HFFc6 (cell line): ENCODE measurements around the gene PDE4D. TPM values are rescaled to one million over a fixed set of nuclear protein-coding genes. Genes with fewer than 3 reads are reported as not detected.

Source experiments
- DNase-seq: peaks from one replicate; pipeline ENCODE4 v3.0.0-alpha.2; 2018
- H3K27ac Mint-ChIP-seq: 2 replicates; pipeline ENCODE4 v1.8.0; 2020; ENCODE audit warnings: mild to moderate bottlenecking, mixed read lengths
- H3K27me3 Mint-ChIP-seq: 2 replicates; pipeline ENCODE4 v1.8.0; 2021; ENCODE audit warnings: mild to moderate bottlenecking, moderate library complexity, mixed read lengths; ENCODE audit not compliant: insufficient read depth
- H3K36me3 Mint-ChIP-seq: 2 replicates; pipeline ENCODE4 v1.8.0; 2021; ENCODE audit warnings: low read depth, mixed read lengths
- H3K4me1 Mint-ChIP-seq: 2 replicates; pipeline ENCODE4 v1.8.0; 2020; ENCODE audit warnings: low read depth, mixed read lengths
- H3K4me3 Mint-ChIP-seq: 2 replicates; pipeline ENCODE4 v1.8.0; 2020; ENCODE audit warnings: mild to moderate bottlenecking, moderate library complexity, mixed read lengths
- H3K9me3 Mint-ChIP-seq: 2 replicates; pipeline ENCODE4 v1.8.0; 2020; ENCODE audit warnings: mild to moderate bottlenecking, mixed read lengths
- total RNA-seq, 6 experiments: library from RNA; stranded (reverse); fragmentation: NEBNext Ultra II Directional; extraction: Animal tissue kit (Norgen Biotek cat#: 25700); gene quantifications; 2 replicates in 1 of 6; 3 replicates in 5 of 6; pipeline ENCODE4 v1.2.3, GENCODE V29; 2021
- TF ChIP-seq, protein P1 (sequence below): fragments of 200-600 bp; sonication (generic); IDR thresholded peaks from 2 replicates; pipeline ENCODE4 v1.5.0; 2021; ENCODE audit warnings: antibody characterized with exemption, mild to moderate bottlenecking

PDE4D gene
- total RNA-seq, 6 experiments from 2014 or later: 1.8 to 7.3 (median 6.2) TPM

DNA sequence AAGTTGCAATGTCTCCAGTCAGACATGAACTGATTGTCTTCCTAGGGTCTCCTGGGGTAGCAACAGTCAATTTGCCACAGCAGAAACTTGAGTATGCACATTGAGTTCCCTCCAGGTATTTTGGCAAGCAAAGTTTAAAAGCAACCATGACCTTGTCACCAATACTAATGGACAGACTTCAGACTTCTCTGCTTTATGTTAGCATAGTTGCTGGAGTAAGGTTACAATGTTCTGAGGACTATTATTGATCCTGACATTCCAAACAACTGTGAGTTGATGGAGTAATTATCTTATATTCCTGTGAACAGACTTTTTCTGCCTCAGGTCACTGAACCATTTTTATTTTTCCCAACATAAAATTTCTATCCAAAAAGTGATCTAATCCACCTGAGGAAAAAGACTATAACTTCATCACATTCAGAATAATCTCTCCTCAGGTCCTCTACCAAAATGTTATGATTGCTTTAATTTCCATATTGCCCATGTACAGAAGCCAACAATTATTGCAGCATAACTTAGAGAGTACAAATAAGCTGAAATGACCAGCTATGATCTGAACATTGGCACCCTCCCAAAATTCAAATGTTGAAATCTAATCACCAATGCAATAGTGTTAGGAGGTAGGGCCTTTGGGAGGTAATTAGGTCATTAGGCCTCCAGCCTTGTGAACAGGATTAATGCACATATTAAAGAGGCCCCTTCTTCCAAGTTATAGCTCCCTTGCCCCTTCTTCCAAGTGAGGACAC is 228.3 kb downstream of the PDE4D start:
- Mint-ChIP-seq H3K9me3 (no peaks in the 10 kb centered on the region), H3K27ac (no peak overlapping the region), H3K27me3 (no peaks in the 10 kb centered on the region; the same call in 1 of the 2 replicates), H3K36me3 (no peaks in the 10 kb centered on the region), H3K4me3 (no peak overlapping the region), H3K4me1 (no peaks in the 10 kb centered on the region)
- TF ChIP-seq, protein P1, sequence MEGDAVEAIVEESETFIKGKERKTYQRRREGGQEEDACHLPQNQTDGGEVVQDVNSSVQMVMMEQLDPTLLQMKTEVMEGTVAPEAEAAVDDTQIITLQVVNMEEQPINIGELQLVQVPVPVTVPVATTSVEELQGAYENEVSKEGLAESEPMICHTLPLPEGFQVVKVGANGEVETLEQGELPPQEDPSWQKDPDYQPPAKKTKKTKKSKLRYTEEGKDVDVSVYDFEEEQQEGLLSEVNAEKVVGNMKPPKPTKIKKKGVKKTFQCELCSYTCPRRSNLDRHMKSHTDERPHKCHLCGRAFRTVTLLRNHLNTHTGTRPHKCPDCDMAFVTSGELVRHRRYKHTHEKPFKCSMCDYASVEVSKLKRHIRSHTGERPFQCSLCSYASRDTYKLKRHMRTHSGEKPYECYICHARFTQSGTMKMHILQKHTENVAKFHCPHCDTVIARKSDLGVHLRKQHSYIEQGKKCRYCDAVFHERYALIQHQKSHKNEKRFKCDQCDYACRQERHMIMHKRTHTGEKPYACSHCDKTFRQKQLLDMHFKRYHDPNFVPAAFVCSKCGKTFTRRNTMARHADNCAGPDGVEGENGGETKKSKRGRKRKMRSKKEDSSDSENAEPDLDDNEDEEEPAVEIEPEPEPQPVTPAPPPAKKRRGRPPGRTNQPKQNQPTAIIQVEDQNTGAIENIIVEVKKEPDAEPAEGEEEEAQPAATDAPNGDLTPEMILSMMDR: no peak
- DNase-seq: no peak

DNA sequence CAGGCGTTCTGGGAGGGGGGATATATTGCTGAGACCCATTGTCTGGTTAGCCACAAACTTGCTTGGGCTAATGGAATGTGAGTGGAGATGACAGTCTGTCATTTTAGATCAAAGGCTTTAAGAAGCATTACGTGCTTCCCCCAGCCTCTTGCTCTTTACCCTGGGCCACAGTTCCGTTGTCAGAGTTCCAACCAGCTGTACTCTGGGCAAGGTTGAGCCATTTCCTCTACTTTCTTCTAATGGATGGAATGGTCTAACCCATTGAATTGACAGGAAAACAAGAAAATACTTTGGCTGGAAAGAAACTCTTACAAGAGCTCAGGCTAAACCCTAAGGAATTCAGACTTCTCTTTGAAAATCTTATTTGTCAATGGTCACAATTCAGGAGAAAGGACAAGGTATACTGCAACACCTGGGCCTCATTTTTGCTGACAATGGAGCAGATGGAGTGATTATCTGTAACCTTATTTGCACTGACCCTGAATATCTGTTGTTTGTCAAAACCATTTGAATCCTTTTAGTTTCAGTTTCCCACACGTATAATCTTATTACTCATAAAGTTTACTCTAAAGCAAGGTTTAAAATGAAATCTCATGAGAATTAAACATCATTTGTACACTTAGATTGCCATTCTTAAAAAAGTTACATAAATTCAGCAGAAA is 231.4 kb downstream of the PDE4D start:
- TF ChIP-seq, protein P1: no peak
- no peaks in the 10 kb centered on the region for H3K9me3 Mint-ChIP-seq
- H3K4me3 Mint-ChIP-seq: no peak overlapping the region
- no peaks in the 10 kb centered on the region for H3K4me1 Mint-ChIP-seq
- no peaks in the 10 kb centered on the region for H3K27me3 Mint-ChIP-seq
- no peak for DNase-seq
- no peaks in the 10 kb centered on the region for H3K36me3 Mint-ChIP-seq
- no peak overlapping the region for H3K27ac Mint-ChIP-seq

GRCh38 chr5:59661311-59661710 is 232.2 kb downstream of the PDE4D start:
- H3K27me3 Mint-ChIP-seq: no peaks in the 10 kb centered on the region
- DNase-seq: no peak
- no peak overlapping the region for H3K27ac Mint-ChIP-seq
- H3K36me3 Mint-ChIP-seq: no peaks in the 10 kb centered on the region
- no peak overlapping the region for H3K4me3 Mint-ChIP-seq
- H3K4me1 Mint-ChIP-seq: no peaks in the 10 kb centered on the region
- no peaks in the 10 kb centered on the region for H3K9me3 Mint-ChIP-seq
- TF ChIP-seq, protein P1: no peak

- Mint-ChIP-seq H3K4me1 (no peaks in the 10 kb centered on the region), H3K27me3 (no peaks in the 10 kb centered on the region; the same call in 1 of the 2 replicates), H3K4me3 (no peak overlapping the region), H3K27ac (no peak overlapping the region), H3K9me3 (no peaks in the 10 kb centered on the region), H3K36me3 (no peaks in the 10 kb centered on the region)
- DNase-seq: peak; percentile 30
- TF ChIP-seq, protein P1: peak; percentile 61
These were observed 232.8 kb downstream of the PDE4D start for GRCh38 chr5:59660737-59661136.

- Mint-ChIP-seq H3K4me1 (no peaks in the 10 kb centered on the region), H3K36me3 (no peaks in the 10 kb centered on the region), H3K27me3 (no peaks in the 10 kb centered on the region; the same call in 1 of the 2 replicates), H3K4me3 (no peak overlapping the region), H3K27ac (no peak overlapping the region), H3K9me3 (no peaks in the 10 kb centered on the region)
- DNase-seq: no peak
- TF ChIP-seq, protein P1: no peak
These were observed 236.9 kb downstream of the PDE4D start for GRCh38 chr5:59656351-59657254.
